Calu3 (cell line): ENCODE data around the gene ADSL. TPM values are rescaled to one million over a fixed set of nuclear protein-coding genes. Genes with fewer than 3 reads are reported as not detected.

Experiments
- BruUV-seq: library from RNA; stranded (reverse); fragments of 400-500 nt; replicated peaks from 2 replicates; lab custom pipeline; 2021; lab: Mats Ljungman, UMichigan
- CTCF ChIA-PET: fragments of 300-600 bp; sonication (Branson Sonifier 250); formaldehyde crosslinking; loops from one replicate; lab custom pipeline; 2022; ENCODE audit warnings: antibody characterized with exemption; lab: Charles Lee
- DNase-seq: peaks from one replicate; pipeline ENCODE4 v3.0.0; 2022
- H3K27ac Mint-ChIP-seq: one replicate; pipeline ENCODE4 v1.8.0; 2022; ENCODE audit warnings: mixed read lengths; ENCODE audit not compliant: unreplicated experiment
- H3K27me3 Mint-ChIP-seq: one replicate; pipeline ENCODE4 v1.8.0; 2022; ENCODE audit warnings: mixed read lengths; ENCODE audit not compliant: unreplicated experiment
- H3K36me3 Mint-ChIP-seq: one replicate; pipeline ENCODE4 v1.8.0; 2022; ENCODE audit warnings: mild to moderate bottlenecking, moderate library complexity, mixed read lengths; ENCODE audit not compliant: insufficient read depth, unreplicated experiment
- H3K4me1 Mint-ChIP-seq: one replicate; pipeline ENCODE4 v1.8.0; 2022; ENCODE audit warnings: mild to moderate bottlenecking, low read depth, mixed read lengths; ENCODE audit not compliant: unreplicated experiment
- H3K4me3 Mint-ChIP-seq: one replicate; pipeline ENCODE4 v1.8.0; 2022; ENCODE audit warnings: mild to moderate bottlenecking, low read depth, moderate library complexity, mixed read lengths; ENCODE audit not compliant: unreplicated experiment
- H3K9me3 Mint-ChIP-seq: one replicate; pipeline ENCODE4 v1.8.0; 2022; ENCODE audit warnings: low read depth, mixed read lengths; ENCODE audit not compliant: unreplicated experiment
- intact Hi-C: fragments of 100-400 bp; cut with micrococcal nuclease; formaldehyde crosslinking; loops from one replicate; pipeline ENCODE4 v1.10.0; 2022; ENCODE audit not compliant: unreplicated experiment
- total RNA-seq: library from RNA; stranded (reverse); gene quantifications from 2 replicates; pipeline ENCODE4 v1.2.3, GENCODE V29; 2022
- TF ChIP-seq, protein P1 (sequence below): fragments of 200-600 bp; IDR thresholded peaks from one replicate; pipeline ENCODE4 v1.8.0; 2022; ENCODE audit warnings: antibody characterized with exemption; ENCODE audit not compliant: unreplicated experiment

ADSL gene
- total RNA-seq, 1 experiment from 2014 or later: 96.3 TPM

DNA sequence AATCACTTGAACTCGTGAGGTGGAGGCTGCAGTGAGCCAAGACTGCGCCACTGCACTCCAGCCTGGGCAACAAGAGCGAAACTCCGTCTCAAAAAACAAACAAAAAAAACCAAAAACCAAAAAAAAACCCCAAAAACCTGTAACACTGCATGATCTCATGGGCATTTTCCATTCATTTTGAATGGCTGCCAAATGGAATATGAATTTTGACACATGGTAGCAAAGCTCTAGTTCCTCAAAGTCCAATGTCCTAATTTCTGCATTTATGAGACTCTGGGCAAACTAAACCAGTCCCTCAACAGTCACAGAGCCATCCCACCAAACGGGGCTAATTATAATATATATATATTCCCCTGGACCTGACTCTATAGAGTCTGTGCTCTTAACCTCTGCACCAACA, 85.9 kb downstream of the ADSL start:
- no TSS peak for BruUV-seq
- no peak for DNase-seq
- peaks cover 20% of the 10 kb centered on the region for H3K36me3 Mint-ChIP-seq
- H3K27ac Mint-ChIP-seq: no peak overlapping the region
- no peaks in the 10 kb centered on the region for H3K9me3 Mint-ChIP-seq
- H3K4me3 Mint-ChIP-seq: no peak overlapping the region
- CTCF ChIA-PET: interaction anchor here (0.5 kb wide), 1 partner anchor 36 kb away, joined by 3 read pairs; no protein-coding TSS in a partner anchor
- intact Hi-C loops: loop anchor here (10.0 kb wide), 1 partner anchor 333 kb away; no protein-coding TSS in a partner anchor
- peaks cover 11% of the 10 kb centered on the region for H3K4me1 Mint-ChIP-seq
- H3K27me3 Mint-ChIP-seq: no peaks in the 10 kb centered on the region
- TF ChIP-seq, protein P1, sequence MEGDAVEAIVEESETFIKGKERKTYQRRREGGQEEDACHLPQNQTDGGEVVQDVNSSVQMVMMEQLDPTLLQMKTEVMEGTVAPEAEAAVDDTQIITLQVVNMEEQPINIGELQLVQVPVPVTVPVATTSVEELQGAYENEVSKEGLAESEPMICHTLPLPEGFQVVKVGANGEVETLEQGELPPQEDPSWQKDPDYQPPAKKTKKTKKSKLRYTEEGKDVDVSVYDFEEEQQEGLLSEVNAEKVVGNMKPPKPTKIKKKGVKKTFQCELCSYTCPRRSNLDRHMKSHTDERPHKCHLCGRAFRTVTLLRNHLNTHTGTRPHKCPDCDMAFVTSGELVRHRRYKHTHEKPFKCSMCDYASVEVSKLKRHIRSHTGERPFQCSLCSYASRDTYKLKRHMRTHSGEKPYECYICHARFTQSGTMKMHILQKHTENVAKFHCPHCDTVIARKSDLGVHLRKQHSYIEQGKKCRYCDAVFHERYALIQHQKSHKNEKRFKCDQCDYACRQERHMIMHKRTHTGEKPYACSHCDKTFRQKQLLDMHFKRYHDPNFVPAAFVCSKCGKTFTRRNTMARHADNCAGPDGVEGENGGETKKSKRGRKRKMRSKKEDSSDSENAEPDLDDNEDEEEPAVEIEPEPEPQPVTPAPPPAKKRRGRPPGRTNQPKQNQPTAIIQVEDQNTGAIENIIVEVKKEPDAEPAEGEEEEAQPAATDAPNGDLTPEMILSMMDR: no peak

DNA sequence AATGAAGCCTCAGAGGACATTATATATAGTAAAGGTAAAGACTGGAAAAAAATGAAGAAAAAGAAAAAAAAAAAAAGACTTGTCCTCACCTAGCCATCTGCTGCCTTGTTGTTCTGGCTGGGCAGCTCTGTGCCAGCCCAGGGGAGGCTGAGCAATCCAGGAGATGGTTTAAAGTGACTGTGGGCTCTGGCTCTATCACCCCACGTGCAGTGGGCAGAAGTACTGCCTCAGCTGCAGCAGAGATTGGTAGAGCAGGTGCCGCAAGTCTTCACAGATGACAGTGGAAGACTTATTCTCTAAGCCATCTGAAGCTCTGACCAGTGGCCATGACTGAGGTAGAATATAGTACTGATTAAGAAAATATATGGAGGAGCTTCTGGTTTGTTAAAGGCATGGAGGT, 86.3 kb downstream of the ADSL start:
- Mint-ChIP-seq H3K36me3 (peaks cover 20% of the 10 kb centered on the region), H3K9me3 (no peaks in the 10 kb centered on the region), H3K4me3 (no peak overlapping the region), H3K27me3 (no peaks in the 10 kb centered on the region), H3K4me1 (peaks cover 15% of the 10 kb centered on the region), H3K27ac (no peak overlapping the region)
- no peak for DNase-seq
- BruUV-seq: no TSS peak
- intact Hi-C loops: loop anchor here (10.0 kb wide), 1 partner anchor 332 kb away; no protein-coding TSS in a partner anchor
- TF ChIP-seq, protein P1: no peak
- CTCF ChIA-PET: interaction anchor here (0.5 kb wide), 1 partner anchor 36 kb away, joined by 3 read pairs; no protein-coding TSS in a partner anchor

DNA sequence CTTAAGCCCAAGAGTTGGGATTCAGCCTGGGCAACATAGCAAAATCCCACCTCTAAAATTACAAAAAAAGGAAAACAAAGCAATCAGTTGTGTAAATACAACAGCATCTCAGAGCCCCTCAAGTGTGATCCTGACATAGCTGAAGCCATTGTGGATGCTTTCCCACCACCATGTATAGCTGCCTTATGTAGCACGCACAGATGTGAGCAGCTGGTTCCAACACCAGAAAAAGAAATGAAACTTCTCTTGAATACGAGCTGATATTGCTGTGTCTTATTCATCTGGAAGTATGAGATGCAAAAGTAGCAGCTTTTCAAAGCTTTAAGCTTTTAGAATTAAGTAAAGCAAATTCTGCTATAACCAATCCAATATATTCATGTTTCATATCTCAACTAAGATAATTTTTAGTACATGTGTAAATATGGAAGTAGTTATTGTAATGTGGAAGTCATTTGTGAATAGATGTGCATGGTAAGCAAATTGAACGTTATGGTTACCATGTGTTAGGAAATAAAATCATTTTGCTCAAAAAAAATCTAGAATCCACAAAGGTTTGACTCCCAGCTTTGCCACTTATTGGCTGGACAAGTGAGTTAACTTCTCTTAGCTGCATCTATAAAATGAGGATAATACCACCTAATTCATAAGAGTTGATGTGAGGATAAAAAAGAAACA, 87.3 kb downstream of the ADSL start:
- no peak for DNase-seq
- TF ChIP-seq, protein P1: no peak
- Mint-ChIP-seq H3K27ac (no peak overlapping the region), H3K4me1 (peaks cover 23% of the 10 kb centered on the region), H3K27me3 (no peaks in the 10 kb centered on the region), H3K9me3 (no peaks in the 10 kb centered on the region), H3K36me3 (peaks cover 18% of the 10 kb centered on the region), H3K4me3 (no peak overlapping the region)
- BruUV-seq: no TSS peak
- CTCF ChIA-PET: no interaction called here
- intact Hi-C loops: loop anchor here (10.0 kb wide), 1 partner anchor 331 kb away; no protein-coding TSS in a partner anchor

DNA sequence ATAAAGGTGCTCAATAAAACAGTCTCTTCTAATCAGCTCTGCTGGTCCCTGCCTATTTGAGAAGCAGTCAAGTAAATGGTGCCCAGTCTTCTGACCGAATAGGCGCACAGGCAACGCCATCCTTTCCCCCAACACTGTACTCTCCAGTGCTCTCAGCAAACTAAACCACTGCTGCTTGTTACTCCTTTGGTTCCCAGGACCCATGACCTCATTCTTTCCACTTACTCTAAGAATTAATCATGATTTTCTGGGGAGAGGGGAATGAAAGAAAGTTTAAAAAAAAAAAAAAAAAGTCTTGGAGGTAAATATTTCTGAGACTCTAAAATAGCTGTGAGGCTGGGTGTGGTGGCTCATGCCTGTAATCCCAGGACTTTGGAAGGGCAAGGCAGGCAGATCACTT, 87.8 kb downstream of the ADSL start:
- Mint-ChIP-seq H3K4me3 (no peak overlapping the region), H3K27me3 (no peaks in the 10 kb centered on the region), H3K27ac (no peak overlapping the region), H3K9me3 (no peaks in the 10 kb centered on the region), H3K4me1 (peaks cover 23% of the 10 kb centered on the region), H3K36me3 (peaks cover 12% of the 10 kb centered on the region)
- no peak for DNase-seq
- intact Hi-C loops: loop anchor here (10.0 kb wide), 1 partner anchor 331 kb away; no protein-coding TSS in a partner anchor
- TF ChIP-seq, protein P1: no peak
- CTCF ChIA-PET: interaction anchor here (0.6 kb wide), 1 partner anchor 67 kb away, joined by 3 read pairs; no protein-coding TSS in a partner anchor
- TSS peak; percentile 19 for BruUV-seq
